Measurements from ENCODE around the gene FASTKD3. TPM values are rescaled to one million over a fixed set of nuclear protein-coding genes. Genes with fewer than 3 reads are reported as not detected.
A peak's percentile ranks its signal among the peaks of the same experiment; 100 is the strongest.

The FASTKD3 gene
- polyA plus RNA-seq, 3 donors = 25.0 to 32.6 (median 26.4) TPM

DNA sequence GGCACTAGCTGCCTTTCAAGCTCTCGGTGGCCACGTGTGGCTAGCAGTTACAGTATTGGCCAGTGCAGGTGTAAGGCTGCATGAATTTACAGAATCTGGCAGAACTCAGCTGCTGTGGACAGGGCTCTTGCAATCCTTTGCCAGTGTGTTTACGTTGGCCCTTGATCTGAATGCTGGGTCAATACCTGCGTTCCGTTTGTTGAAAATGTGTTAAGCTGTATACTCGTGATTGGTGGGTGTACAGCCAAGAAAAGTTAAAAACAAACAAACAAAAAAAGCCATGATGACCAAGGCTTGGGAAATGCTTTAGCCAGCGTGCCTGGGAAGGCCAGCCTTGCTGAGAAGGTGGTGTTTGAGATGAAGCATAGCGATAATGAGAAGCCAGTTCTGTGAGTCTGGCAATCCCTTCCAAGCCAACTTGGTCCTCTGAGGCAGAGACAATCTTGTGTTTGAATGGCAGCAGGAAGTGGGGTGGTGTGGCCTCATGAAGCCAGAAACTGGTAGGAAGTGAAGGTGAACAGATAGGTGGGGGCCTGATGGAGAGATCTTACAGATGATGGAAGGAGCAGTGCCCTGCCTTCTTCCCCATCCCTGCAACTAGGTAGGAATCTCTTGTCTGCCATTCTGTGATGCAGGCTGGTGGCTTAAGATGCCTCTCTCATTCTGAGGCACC is 17.1 kb downstream of the FASTKD3 start:
- DNase-seq (ENCODE audit: low read depth in 3 of 3, low spot score in 2 of 3) = no peak

DNA sequence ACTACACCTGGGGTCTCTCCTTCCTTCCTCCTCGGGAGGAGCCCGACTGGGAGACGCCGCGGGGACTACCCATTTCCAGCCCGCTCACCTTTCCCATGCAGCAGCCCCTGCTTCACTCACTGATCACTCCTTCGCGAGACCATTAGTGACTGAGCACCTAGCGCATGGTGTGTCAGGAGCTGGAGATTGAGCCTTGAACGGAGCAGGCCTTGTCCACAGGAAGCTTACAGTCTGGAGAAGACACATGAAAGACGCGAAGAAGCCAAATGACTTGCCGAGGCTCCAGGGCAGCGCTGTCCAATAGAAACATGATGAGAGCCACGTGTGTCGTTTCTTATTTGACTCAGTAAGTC is 17.6 kb downstream of the FASTKD3 start:
- DNase-seq (ENCODE audit: low read depth in 3 of 3, low spot score in 2 of 3) = no peak

DNA sequence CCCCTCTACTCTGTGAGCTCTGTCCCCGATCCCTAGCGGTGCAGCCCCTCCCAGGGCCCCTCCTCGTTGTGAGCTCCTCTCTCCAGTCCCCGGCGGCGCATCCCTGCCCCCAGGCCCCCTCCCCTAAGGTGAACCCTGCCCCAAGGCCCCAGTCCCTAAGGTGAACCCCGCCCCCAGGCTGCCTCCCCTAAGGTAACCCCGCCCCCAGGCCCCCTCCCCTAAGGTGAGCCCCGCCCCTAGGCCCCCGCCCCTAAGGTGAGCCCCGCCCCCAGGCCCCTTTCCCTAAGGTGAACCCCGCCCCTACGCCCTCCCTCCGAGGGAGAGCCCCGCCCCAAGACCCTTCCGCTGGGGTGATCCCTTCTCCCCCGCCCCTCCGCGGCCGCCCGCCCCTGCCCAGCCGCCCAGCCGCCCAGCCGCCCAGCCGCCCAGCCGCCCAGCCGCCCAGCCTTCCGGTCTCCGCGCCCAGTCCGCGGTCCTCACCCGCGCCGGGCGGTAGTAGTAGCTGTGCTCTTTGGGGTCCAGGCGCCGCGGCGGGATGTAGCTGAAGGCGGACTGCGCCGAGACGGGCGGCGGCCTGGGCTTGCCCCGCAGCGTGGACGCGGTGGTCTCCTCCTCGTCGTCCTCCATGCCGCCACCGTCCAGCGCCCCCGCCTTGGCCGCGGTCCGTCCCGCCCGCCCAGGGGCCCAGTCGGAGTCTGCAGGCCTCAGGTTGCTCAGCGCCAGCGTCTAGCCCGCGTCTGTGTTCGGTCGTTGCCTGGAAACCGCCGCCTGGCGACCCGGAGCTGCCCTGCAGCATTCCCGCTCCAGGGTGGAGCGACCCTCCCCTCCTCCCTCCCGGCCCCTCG is 18.2 kb downstream of the FASTKD3 start, which contains the start of gene CFAP90:
CFAP90 (minus strand) TSS at position 739 of the 845 bp plus-strand sequence; CDS start at position 627, 112 bp downstream.
- DNase-seq (ENCODE audit: low read depth in 3 of 3, low spot score in 2 of 3) = peak in 1 of 3 donors; percentile 69

- no peak for DNase-seq (ENCODE audit: low read depth in 3 of 3, low spot score in 2 of 3)
These were observed 19.0 kb downstream of the FASTKD3 start for GRCh38 chr5:7849681-7850394.

GRCh38 chr5:7848296-7848695 is 20.5 kb downstream of the FASTKD3 start:
- no peak for DNase-seq (ENCODE audit: low read depth in 3 of 3, low spot score in 2 of 3)

DNA sequence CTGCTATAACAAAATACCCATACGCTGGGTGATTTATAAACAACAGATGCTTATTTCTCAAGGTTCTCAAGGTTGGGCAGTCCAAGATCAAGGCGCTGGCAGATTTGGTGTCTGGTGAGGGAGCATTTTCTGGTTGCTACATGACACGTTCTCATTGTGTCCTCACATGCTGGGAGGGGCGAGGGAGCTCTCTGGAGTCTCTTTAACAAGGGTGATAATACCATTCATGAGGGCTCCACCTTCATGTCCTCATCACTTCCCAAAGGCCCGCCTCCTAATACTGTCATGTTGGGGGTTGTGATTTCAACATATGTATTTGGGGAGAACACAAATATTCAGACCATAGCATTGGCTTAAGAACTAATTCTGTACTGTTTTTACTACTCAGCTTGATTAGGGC is 22.5 kb downstream of the FASTKD3 start:
- DNase-seq (ENCODE audit: low read depth in 3 of 3, low spot score in 2 of 3) = no peak

- DNase-seq (ENCODE audit: low read depth in 3 of 3, low spot score in 2 of 3) = no peak
These were observed 23.3 kb downstream of the FASTKD3 start for GRCh38 chr5:7845557-7845956.

DNA sequence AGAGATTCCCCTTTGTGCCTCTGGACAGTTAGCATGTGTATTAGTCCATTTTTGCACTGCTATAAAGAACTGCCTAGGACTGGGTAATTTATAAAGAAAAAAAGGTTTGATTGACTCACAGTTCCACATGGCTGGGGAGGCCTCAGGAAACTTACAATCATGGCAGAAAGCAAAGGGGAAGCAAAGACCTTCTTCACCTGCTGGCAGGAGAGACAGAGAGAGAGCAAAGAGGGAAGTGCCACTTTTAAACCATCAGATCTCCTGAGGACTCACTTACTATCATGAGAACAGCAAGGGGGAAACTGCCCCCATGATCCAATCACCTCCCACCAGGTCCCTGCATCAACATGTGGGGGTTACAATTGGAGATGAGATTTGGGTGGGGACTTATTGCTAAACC is 23.9 kb downstream of the FASTKD3 start:
- no peak for DNase-seq (ENCODE audit: low read depth in 3 of 3, low spot score in 2 of 3)

GRCh38 chr5:7842531-7842930 is 26.3 kb downstream of the FASTKD3 start:
- no peak for DNase-seq (ENCODE audit: low read depth in 3 of 3, low spot score in 2 of 3)

- DNase-seq (ENCODE audit: low read depth in 3 of 3, low spot score in 2 of 3) = no peak
These were observed 31.4 kb downstream of the FASTKD3 start for GRCh38 chr5:7837403-7837802.

- no peak for DNase-seq (ENCODE audit: low read depth in 3 of 3, low spot score in 2 of 3)
These were observed 33.8 kb downstream of the FASTKD3 start for GRCh38 chr5:7834982-7835381.

DNA sequence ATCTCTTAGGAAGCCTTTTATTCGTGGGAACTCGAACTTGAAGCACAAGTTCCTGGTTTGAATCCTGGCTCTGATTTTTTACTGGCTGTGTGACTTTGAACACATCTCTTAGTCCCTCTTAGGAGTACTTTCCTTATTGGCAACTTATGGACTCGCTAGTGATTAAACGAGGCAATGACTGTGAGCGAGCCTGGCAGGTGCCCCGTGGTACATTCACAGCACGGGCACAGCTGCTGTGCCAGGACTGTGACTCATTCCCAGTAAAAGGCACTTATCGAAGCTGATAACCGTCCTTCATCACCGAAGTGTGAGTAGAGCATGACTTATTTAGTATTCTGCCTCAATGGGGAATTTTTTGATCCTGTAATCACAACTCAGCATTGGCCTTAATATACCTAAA is 40.6 kb downstream of the FASTKD3 start:
- DNase-seq (ENCODE audit: low read depth in 3 of 3, low spot score in 2 of 3) = no peak

GRCh38 chr5:7827610-7828009 is 41.2 kb downstream of the FASTKD3 start:
- no peak for DNase-seq (ENCODE audit: low read depth in 3 of 3, low spot score in 2 of 3)

- DNase-seq (ENCODE audit: low read depth in 3 of 3, low spot score in 2 of 3) = no peak
These were observed 43.2 kb downstream of the FASTKD3 start for GRCh38 chr5:7825630-7826029.

- no peak for DNase-seq (ENCODE audit: low read depth in 3 of 3, low spot score in 2 of 3)
These were observed 43.8 kb downstream of the FASTKD3 start for GRCh38 chr5:7824995-7825394.

DNA sequence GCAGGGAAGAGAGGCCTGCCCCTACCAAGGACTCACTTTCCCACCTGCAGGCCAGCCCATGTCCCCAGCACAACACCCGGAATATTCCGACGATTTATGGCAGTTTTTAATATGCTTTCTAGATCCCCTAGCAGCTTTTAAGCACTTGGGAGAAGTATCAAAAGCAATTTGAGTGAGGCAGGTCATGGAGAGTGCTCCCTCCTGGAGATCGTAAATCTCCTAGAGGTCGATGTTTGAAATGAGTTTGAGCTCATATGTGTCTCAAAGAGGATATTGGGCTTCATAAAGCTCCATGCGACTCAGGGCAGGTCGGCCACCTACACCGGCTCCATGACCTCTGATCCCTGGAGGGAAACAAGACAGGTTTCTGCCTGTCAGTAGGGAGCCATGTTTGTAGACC is 45.2 kb downstream of the FASTKD3 start:
- no peak for DNase-seq (ENCODE audit: low read depth in 3 of 3, low spot score in 2 of 3)

DNA sequence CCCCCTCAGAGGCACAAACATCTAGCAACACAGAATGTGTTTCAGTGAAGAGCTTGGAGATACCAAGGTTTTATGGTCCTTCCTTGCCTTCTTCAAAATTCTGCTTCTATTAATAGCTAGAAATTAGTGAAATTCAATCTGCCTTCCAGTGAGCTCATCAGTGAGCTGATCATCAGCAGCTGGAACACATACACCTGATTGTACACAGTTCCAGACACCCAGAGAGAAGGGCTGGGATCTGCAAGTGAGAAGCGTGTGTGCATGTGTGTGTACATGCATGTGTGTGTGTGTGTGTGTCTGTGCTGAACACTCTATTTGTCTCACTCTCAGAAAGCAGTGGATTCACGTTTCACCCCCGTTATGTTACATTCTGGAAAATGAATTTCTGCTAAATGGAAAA is 46.4 kb downstream of the FASTKD3 start:
- no peak for DNase-seq (ENCODE audit: low read depth in 3 of 3, low spot score in 2 of 3)

DNA sequence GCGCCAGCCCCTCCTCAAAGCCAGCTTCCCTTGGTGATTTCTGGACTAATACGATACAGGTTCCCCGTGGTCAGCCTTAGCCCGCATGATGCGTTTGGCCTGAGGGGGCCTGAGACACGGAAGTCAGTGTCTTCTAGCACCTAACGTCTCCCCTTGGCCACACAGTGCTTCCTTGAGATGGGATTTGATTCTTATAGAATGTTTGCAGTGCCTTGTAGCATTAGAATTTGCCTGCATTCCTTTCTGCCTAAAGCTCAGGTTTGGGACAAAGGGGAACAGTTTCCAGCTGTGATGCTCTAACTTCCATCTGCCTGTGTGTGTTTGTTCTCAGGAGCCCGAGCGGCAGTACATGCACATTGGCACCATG is 52.3 kb downstream of the FASTKD3 start:
- no peak for DNase-seq (ENCODE audit: low read depth in 3 of 3, low spot score in 2 of 3)

DNA sequence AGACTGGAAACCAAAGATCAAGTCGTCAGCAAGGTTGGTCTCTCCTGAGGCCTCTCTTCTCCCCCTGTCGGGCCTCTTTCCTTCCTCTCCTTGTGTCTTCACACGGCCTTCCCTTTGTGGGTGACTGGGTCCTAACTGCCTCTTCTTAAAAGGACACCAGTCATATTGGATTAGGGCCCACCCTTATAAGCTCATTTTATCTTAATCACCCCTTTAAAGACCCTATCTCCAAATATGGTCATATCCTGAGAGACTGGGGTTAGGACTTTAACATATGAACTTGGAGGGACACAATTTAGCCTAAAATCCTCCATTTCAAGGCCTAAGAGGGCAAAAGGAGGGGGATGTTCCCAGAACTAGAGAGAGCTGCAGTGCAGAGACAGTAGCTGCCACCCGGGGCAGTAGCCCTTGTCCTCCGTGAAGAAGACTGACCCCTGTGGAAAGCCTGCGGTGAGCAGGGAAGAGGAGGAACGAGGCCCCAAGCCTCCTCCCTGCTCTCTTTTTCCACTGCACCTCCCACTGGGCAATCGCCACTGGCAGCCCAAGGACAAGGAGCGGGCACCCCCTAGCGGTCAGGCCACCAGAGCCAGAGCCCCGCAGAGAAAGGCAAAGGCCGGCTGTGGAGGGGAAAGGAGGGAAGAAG is 52.8 kb downstream of the FASTKD3 start:
- DNase-seq (ENCODE audit: low read depth in 3 of 3, low spot score in 2 of 3) = peak in 2 of 3 donors; percentile 43 to 44

GRCh38 chr5:7814816-7815215 is 54.0 kb downstream of the FASTKD3 start:
- no peak for DNase-seq (ENCODE audit: low read depth in 3 of 3, low spot score in 2 of 3)

GRCh38 chr5:7813576-7813975 is 55.3 kb downstream of the FASTKD3 start:
- DNase-seq (ENCODE audit: low read depth in 3 of 3, low spot score in 2 of 3) = no peak

Measured in right renal cortex interstitium (tissue), 3 donors.